ENCODE data around the gene PANK2.
"Not testable (repeated sequence)": the region's sequence is repeated elsewhere in the genome, so short reads cannot be mapped to it uniquely, and the experiment has no call there.

PANK2 gene

DNA sequence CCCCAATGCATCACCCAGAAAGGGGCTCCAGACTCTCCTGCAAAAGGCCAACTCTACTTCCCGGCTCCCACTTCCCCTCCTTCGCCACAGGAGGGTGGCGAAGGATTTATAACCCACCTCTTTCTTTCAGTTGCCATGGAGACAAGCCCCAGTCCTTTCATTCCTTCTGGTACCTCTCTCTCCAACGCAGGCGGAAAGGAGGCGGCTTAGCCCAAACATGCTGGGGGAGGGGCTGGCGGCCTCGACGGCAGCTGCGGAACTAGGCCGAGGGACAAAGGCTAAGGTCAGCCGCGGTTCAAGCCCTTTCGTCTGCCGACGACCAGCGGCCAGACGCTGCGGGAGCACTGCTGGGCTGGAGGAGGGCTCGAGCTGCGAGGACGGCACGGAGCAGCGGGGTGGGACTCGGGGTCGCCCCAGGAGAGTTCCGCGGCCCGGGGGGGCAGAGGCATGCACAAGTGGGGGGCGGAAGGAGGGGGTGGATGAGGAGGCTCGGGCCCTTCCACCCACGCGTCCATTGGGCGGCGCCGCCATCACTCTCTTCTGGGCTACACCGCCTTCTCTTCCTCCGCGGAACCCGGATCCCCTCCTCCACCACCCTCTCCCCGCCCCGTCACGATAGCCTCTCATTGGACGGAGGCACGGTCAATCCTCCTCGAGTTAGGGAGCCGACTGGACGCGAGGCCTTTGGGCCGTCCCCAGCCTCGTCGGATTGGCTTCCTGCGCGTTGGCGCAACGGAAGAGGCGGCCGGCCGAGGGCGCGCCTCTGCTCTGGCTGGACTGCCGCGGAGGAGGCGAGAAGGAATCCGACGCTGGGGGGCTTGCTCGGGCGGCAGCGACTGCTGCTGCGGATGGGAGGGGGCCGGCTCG lies at the start of gene PANK2:
Gene PANK2, plus strand, starts transcription at position 766 of the 867 bp plus-strand sequence.
- peak; percentile 96 for DNase-seq

DNA sequence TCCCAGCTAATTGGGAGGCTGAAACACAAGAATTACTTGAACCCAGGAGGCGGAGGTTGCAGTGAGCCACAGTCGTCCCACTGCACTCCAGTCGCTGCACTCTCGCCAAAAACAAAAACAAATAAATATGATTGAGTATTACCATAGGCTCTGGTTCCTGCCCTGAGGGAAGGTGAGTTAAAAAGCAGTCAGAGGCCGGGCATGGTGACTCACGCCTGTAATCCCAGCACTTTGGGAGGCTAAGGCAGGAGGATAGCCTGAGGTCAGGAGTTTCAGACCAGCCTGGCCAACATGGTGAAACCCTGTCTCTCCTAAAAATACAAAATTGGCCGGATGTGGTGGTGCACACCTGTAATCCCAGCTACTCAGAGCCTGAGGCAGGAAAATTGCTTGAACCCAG lies 49.0 kb upstream of the PANK2 start:
- not testable (repeated sequence) for DNase-seq

DNA sequence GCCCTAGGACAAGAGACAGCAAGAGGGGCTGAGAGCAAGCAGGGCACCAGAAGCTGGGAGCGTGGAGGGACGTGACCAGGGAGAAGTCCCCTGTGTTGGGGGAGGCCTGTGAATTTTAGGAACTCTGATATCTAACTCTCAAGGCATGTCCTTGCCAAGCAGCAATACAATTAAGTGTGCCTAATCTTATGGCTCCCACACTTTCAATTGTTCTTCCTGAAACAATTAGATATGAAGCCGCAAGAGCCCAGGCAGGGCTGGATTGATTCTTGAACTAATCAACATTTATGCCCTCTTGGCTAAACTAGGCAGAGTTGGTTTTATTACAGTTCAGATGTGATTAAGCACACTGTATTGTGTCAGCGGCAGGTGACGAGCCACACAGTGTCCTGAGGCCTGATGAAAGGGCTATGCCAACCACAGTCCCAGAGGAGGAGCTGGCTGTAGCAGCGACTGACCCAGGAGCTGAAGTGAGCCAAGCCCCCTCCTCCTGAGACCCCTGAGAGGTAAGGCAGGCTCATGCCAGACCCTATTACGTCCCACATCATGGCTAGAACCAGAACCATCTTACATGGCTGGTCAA lies 46.7 kb upstream of the PANK2 start:
- no peak for DNase-seq

DNA sequence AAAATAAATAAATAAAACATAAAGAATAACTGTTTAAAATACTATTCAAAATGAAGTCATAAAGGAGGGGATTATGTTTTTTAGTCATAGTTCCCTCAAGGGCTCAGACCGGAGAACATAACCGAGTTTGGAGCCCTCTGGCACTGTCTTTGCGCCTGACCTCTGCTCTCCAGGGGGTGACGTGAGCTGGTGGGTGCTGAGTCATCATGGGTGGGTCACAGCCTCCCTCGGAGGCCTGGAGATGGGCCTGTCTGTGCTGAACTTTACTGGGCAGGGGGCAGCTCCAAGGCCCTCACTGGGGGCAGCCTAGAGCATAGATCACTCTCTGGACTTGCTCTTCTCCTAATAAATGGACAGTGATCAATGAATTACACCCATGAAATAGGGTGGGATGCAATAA lies 45.7 kb upstream of the PANK2 start:
- no peak for DNase-seq

DNA sequence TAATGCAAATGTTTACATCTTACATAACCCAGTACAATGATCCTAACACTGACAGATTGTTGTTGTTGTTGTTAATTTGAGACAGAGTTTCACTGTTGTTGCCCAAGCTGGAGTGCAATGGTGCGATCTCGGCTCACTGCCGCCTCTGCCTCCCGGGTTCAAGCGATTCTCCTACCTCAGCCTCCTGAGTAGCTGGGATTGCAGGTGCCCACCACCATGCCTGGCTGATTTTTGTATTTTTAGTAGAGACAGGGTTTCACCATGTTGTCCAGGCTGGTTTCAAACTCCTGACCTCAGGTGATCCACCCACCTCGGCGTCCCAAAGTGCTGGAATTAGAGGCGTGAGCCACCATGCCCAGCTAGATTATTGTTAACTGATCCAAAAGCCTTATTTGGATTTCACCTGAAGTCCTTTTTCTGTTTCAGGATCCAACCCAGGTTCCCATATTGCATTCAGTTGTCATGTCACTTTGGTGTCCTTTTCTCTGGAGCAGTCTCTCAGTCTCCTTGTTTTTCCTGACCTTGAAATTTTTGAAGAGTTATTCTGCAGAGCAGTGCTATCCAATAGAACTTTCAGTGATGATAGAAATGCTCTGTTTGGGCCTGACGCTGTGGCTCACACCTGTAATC lies 45.1 kb upstream of the PANK2 start:
- not testable (repeated sequence) for DNase-seq

DNA sequence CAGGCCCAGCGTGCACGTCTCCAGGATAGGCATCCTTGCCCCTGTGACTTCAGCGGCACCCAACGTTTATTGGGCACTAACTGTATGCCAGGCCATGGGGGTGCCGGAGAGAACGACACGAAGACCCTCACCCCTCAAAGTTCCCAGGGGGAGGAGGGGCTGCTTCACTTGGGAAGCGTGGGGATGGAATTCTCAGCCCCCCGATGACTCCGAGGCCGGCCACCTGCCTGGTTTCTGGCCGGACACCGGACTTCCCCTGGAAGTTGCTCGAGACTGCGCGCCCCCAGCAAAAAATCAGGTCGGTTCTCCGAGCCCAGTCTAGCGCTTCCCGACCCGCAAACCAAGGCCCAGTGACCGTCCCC lies 42.8 kb upstream of the PANK2 start:
- DNase-seq: no peak

DNA sequence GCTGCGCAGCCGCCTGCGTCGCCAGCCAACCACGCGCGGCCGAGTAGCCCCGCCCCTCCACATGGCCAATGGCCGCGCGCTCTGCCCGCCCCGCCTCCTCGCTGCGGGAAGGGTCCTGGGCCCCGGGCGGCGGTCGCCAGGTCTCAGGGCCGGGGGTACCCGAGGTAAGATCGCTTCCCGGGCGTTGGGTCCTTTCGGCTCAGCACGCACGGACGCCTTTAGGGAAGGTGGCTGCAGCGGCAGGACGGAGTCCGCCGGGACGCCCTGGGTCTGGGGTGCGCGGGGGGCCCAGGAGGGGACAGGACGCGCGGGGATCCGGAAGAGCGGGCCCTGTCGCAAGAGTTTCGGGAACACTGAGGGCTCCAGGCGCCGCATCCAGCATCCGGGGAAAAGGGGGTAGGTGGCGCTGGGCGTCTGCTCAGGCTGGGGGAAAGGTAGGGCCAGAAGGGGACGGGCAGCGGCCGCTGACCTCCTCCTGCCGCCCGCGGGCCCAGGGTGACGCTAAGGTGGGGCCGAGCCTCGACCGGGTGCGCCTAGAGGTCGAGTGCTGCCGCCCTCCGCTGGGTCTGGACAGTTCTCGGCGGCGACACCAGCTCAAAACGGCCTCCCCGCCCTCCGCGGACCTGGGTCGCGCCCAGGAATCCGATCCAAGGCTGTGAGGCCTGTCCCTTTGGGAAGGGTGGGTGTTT lies 42.3 kb upstream of the PANK2 start, which contains the start of gene MAVS:
Gene MAVS, plus strand, starts transcription at position 95 of the 689 bp plus-strand sequence. CDS start 7,791 bp downstream, outside the sequence.
- DNase-seq: peak; percentile 71 to 82

DNA sequence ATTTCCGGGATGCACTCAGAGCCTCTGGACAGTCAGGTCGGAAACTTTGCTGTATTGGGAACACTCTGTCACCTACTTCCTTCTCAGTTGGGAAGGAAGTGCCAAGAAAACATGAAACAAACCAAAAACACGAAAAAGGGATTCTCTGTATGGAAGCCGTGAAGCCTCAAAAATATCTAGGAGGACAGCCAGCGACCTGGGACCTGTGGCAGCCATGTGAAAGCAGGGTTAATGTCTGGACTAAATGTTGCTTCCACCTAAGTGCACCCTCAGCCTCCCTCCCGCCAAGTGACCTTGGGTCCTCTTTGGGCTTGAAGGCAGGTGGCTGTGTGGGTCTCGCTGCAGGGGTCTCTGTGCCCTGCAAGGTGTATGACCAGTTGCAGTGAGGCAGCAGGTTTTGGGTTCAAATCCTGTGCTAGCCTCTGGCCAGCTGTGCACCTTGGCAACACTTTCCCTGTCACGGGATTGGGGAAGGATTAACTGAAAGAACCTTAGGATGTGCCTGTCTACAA lies 41.7 kb upstream of the PANK2 start:
- peak in 1 of 2 experiments; percentile 14 for DNase-seq

DNA sequence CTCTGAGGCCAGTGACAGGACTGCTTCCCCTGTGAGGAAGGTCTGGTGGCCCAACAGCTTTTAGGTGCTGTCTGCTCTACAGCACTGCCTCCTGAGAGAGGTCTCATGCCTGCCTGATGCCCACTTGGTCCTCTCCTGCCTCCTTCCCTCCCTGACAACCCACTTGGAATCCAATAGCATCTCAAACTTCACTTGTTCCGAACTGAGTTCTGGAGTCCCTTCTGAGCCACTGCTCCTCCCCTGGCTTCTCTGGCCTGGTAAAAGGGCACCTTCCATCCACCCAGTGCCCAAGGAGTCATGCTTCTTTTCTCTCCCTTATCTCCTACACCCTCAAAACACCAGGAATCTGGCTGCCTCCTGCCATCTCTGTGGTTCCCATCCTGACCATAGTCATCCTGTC lies 40.6 kb upstream of the PANK2 start:
- DNase-seq: no peak

DNA sequence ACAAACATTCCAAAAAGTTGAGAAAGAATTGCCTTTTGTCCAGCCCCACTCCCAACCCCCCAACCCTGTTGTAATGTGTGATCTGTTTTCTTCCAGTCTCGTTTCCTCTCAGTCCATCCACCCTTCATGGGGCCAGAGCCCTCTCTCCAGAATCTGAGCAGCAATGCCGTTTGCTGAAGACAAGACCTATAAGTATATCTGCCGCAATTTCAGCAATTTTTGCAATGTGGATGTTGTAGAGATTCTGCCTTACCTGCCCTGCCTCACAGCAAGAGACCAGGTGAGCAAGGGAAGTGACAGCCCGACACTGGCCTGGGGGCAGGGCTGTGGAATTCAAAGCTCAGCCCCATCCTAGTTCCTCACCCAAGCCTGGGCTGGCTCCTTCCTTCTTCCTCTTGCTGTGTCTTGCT lies 34.7 kb upstream of the PANK2 start:
- peak; percentile 13 to 16 for DNase-seq

DNA sequence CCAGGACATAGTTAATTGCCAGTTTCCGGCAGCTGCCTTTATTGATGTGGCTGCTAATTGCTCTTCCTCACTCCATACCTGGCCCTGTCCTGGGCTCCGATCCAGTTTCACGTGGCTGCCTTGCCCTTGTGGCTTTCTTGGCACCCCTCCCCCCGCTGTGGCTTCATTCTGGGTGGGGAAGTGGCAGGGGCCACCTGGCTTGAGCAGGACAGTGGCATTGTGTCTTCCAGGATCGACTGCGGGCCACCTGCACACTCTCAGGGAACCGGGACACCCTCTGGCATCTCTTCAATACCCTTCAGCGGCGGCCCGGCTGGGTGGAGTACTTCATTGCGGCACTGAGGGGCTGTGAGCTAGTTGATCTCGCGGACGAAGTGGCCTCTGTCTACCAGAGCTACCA lies 31.8 kb upstream of the PANK2 start:
- no peak for DNase-seq

DNA sequence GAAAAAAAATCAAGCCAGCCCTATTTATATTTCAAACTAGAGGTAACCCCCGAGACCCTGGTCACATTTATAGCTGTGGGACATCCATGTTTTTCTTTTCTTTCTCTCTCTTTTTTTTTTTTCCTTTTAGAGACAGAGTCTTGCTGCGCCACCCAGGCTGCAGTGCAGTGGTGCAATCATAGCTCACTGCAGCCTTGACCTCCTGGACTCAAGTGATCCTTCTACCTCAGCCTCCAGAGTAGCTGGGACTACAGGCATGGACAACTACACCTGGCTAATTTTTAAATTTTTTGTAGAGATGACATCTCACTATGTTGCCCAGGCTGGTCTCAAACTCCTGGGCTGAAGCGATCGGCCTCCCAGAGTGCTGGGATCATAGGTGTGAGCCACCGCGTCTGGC lies 30.5 kb upstream of the PANK2 start:
- DNase-seq: no peak

DNA sequence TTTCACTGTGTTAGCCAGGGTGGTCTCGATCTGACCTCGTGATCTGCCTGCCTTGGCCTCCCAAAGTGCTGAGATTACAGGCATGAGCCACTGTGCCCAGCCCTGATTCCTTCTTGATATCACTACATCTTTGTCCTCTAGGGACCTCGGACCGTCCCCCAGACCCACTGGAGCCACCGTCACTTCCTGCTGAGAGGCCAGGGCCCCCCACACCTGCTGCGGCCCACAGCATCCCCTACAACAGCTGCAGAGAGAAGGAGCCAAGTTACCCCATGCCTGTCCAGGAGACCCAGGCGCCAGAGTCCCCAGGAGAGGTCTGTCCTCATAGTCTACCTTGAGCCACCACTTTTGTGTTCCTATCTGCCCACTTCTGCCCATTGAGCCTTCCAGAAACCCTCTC lies 28.0 kb upstream of the PANK2 start:
- no peak for DNase-seq

DNA sequence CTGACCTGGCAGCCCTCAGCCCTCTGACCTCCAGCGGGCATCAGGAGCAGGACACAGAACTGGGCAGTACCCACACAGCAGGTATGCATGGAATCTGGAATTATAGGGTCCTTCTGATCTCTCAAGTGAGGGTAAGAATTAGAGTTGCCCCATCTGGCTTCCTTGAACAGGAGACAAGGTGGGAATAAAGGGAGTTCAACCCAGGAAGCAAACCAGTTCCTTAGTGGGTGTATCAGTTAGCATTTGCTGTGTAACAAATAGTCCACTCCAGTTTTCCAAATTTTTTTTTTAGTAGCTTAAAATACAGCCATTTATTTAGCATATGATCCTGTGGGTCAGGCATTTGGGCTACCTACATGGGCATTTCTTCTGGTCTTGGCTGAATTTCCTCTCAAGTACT lies 26.9 kb upstream of the PANK2 start:
- no peak for DNase-seq

DNA sequence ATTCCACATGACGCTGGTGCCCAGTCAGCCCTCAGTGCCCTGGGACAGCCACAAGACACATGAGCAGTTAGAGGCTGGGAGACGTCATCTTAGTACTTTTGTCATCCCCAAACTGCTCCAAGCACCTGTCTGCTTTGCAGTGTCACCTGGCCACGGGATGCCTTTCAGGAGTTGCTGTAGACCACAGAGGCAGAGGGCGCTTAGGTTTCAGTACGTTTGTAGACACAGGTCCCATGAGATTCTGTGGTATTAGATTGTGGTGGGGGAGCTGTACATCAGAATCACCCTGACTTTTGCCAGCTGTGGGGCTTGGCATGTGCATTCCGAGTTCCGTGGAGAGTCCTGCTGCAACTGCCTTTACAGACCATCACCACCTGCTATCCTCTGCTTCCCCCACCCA lies 25.9 kb upstream of the PANK2 start:
- DNase-seq: no peak

DNA sequence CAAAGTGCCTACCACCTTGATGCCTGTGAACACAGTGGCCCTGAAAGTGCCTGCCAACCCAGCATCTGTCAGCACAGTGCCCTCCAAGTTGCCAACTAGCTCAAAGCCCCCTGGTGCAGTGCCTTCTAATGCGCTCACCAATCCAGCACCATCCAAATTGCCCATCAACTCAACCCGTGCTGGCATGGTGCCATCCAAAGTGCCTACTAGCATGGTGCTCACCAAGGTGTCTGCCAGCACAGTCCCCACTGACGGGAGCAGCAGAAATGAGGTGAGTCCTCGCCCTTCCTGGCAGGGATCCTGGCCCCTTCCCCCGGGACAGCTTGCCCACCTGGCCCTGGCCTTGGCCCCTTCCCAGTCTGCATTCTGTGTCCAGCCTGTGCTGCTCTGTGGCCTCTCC lies 24.7 kb upstream of the PANK2 start:
- no peak for DNase-seq

DNA sequence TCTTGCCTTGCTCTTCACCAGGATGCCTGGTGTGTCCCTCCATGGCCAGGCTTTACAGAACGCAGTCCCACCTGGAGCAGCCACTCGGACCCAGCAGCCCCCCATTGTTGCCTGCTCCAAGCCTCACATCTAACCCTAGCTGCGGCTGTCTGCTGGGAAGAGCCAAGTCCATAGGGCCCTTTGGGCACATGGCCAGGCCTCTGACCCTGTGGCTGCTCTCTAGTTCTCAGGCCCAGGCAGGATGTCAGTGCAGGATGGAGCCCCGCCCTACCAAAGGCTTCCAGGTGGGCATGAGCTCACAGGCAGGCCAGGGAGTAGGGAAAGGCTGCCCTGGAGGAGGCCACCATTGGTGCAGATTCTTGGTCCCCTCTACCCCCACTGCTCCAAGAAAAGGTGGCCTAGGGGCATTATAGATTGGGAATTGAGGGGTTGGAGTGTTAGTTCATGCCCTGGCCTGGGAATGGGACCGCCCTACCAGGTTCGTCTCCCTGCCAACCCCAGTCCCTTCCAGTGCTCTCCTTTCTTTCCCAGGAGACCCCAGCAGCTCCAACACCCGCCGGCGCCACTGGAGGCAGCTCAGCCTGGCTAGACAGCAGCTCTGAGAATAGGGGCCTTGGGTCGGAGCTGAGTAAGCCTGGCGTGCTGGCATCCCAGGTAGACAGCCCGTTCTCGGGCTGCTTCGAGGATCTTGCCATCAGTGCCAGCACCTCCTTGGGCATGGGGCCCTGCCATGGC lies 23.9 kb upstream of the PANK2 start:
- DNase-seq: no peak

DNA sequence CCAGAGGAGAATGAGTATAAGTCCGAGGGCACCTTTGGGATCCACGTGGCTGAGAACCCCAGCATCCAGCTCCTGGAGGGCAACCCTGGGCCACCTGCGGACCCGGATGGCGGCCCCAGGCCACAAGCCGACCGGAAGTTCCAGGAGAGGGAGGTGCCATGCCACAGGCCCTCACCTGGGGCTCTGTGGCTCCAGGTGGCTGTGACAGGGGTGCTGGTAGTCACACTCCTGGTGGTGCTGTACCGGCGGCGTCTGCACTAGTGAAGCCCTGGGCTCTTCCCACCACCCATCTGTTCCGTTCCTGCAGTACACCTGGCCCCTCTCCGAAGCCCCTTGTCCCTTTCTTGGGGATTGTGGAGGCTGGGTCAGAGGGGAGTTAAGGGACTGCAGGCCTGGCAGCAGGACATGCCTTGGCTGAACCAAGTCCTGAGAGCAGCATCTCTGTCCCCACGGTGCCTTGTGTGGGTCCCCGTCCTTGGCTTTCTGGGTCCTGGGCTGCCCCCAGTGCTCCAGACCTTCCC lies 23.2 kb upstream of the PANK2 start:
- DNase-seq: no peak

DNA sequence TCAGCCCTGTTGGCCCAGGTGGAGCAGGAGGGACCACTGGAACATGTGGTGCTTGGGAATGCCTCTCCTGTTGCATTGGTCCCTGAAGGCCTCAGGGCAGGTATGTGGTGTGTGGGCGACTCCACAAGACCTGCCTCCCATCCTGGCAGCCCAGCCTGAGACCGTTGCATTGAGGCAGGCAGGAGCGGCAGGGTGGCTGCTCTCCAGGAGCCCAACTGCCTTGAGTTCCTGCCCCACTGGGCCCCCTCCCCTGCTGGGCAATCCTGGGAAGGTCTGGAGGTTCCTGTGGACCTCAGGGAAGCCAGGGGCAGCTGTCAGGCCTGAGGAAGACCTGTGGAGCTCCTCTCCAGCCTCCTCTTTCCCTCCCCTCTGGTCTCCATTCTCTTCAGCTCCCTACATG lies 22.7 kb upstream of the PANK2 start:
- no peak for DNase-seq

DNA sequence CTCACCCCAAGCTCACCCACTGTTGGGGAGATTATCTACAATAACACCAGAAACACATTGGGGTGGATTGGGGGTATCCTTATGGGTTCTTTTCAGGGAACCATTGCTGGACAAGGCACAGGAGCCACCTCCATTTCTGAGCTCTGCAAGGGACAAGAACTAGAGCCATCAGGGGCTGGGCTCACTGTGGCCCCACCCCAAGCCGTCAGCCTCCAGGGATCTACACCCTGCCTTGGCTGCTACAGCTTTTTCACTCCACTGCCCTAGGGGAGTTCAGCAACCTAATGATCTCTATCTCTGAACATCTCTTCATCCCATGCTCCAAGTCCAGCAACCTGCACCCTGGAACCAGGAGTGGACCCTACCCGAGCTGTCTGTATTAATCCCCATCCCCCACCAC lies 21.4 kb upstream of the PANK2 start:
- no peak for DNase-seq

DNA sequence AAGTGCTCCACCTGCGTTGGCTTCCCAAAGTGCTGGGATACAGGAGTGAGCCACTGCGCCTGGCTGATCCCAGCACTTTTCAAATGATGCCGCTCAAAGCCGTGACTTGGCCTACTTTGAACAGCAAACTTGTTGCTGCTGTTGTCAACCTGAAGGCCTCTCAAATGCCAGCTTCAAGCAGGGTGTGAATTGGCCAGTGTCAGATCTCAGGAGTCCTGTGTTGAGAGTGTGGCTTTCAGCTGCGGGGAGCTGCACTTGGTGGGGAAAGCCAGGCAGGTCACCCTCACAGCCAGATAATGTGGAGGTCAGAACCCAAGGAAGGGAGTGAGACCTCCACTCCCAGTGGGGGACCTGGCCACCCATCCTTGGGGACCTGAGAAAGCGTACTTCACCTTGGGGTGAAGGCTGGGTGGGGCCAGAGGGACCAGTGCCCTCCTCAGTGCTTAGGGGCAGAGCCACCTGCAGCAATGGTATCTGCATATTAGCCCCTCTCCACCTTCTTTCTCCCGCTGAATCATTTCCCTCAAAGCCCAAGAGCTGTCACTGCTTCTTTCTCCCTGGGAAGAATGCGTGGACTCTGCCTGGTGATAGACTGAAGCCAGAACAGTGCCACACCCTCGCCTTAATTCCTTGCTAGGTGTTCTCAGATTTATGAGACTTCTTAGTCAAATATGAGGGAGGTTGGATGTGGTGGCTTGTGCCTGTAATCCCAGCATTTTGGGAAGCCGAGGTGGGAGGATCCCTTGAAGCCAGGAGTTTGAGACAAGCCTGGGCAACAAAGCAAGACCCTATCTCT lies 19.1 kb upstream of the PANK2 start:
- no peak for DNase-seq
